Fibroblast of lung (primary cell): ENCODE measurements around the gene MTG2.

Experiments used
- CTCF ChIP-seq, 2 donors: IDR thresholded peaks in 1 of 2; conservative IDR thresholded peaks in 1 of 2; 1 replicate in 1 of 2; 2 replicates in 1 of 2; pipeline ENCODE4 v1.5.1; 2011 to 2012; ENCODE audit warnings: low read length in 2 of 2, control low read depth in 1 of 2, inconsistent platforms in 1 of 2, low read depth in 1 of 2, mild to moderate bottlenecking in 1 of 2
- EZH2 ChIP-seq: IDR thresholded peaks from 2 replicates; pipeline ENCODE4 v1.5.1; 2012; ENCODE audit warnings: low read length, control low read depth, mild to moderate bottlenecking; ENCODE audit errors: missing control alignments

- TF ChIP-seq EZH2 (no peak), CTCF (conservative IDR thresholded peaks at IDR 0.05 in 1 of 2, IDR thresholded peaks at IDR 0.05 in 1 of 2; ENCODE audit: low read depth in 1 of 2, low read length in 2 of 2) (no peak)
Measured at GRCh38 chr20:62243906-62244515, 61.2 kb downstream of the MTG2 start.
